ENCODE results near the gene LONP1. TPM values are rescaled to one million over a fixed set of nuclear protein-coding genes. Genes with fewer than 3 reads are reported as not detected.
"Not testable (repeated sequence)": the region's sequence is repeated elsewhere in the genome, so short reads cannot be mapped to it uniquely, and the experiment has no call there.

Gene LONP1
- polyA plus RNA-seq, 1 of the 3 experiments (the other 2 are of a cell fraction), result 111 TPM

DNA sequence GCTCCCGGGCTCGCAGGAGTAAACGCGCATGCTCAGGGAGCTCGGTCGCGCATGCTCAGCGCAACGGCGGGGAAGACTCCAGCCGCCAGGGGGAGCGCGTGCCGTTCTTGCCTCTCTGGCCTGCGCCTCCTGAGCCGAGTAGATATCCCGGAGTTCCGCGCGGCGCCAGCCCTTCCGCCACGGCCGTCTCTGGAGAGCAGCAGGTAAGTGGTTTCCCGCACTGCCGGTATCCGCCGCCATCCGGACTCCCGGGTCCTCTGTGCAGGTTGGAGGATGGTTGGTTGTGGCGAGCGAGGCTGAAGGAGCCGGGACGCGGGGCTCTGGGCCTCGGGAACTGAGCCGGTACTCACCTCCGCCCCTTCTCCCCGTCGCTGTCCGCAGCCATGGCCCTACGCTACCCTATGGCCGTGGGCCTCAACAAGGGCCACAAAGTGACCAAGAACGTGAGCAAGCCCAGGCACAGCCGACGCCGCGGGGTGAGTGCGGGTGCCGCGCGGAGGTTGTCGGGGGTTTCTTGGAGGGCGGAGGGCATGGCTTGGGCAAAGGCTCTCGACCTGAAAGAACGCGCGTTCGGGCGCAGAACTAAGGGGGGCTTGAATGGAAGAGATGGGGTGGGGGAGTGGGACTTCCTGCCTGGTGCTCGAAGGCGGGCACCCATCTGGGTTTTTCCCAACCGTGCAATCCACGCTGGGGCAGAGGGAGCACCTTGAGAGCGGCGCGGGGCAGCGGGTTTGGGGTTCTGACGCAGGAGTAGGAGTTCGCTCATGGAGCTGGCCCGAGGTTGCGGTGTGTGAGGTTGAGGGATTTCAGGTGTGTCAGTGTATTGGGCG is 29.6 kb downstream of the LONP1 start, which contains the start of gene RPL36 (continued):
- TF ChIP-seq CHD2 (IDR thresholded peaks at IDR 0.05; ENCODE audit: low read length, partially characterized antibody), result peak; percentile 69
- TF ChIP-seq TEAD4 (IDR thresholded peaks at IDR 0.05; ENCODE audit: borderline replicate concordance, insufficient read depth), result peak; percentile 33; the same call in 1 of the 2 replicates
- TF ChIP-seq, protein P1, sequence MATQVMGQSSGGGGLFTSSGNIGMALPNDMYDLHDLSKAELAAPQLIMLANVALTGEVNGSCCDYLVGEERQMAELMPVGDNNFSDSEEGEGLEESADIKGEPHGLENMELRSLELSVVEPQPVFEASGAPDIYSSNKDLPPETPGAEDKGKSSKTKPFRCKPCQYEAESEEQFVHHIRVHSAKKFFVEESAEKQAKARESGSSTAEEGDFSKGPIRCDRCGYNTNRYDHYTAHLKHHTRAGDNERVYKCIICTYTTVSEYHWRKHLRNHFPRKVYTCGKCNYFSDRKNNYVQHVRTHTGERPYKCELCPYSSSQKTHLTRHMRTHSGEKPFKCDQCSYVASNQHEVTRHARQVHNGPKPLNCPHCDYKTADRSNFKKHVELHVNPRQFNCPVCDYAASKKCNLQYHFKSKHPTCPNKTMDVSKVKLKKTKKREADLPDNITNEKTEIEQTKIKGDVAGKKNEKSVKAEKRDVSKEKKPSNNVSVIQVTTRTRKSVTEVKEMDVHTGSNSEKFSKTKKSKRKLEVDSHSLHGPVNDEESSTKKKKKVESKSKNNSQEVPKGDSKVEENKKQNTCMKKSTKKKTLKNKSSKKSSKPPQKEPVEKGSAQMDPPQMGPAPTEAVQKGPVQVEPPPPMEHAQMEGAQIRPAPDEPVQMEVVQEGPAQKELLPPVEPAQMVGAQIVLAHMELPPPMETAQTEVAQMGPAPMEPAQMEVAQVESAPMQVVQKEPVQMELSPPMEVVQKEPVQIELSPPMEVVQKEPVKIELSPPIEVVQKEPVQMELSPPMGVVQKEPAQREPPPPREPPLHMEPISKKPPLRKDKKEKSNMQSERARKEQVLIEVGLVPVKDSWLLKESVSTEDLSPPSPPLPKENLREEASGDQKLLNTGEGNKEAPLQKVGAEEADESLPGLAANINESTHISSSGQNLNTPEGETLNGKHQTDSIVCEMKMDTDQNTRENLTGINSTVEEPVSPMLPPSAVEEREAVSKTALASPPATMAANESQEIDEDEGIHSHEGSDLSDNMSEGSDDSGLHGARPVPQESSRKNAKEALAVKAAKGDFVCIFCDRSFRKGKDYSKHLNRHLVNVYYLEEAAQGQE (IDR thresholded peaks at IDR 0.05; ENCODE audit: low read depth, low read length), result peak; percentile 77; the same call in 1 of the 2 replicates
- TF ChIP-seq, protein P2, sequence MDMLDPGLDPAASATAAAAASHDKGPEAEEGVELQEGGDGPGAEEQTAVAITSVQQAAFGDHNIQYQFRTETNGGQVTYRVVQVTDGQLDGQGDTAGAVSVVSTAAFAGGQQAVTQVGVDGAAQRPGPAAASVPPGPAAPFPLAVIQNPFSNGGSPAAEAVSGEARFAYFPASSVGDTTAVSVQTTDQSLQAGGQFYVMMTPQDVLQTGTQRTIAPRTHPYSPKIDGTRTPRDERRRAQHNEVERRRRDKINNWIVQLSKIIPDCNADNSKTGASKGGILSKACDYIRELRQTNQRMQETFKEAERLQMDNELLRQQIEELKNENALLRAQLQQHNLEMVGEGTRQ (IDR thresholded peaks at IDR 0.05; ENCODE audit: borderline replicate concordance, low read depth, low read length), result no peak
- peak; percentile 90; the same call in 1 of the 2 replicates for TF ChIP-seq SIN3A (IDR thresholded peaks at IDR 0.05; ENCODE audit: borderline replicate concordance, low read depth, low read length)
- peak; percentile 99 for TF ChIP-seq TAF1 (IDR thresholded peaks at IDR 0.05; ENCODE audit: borderline replicate concordance, low read depth, low read length)
- TF ChIP-seq, protein P3, sequence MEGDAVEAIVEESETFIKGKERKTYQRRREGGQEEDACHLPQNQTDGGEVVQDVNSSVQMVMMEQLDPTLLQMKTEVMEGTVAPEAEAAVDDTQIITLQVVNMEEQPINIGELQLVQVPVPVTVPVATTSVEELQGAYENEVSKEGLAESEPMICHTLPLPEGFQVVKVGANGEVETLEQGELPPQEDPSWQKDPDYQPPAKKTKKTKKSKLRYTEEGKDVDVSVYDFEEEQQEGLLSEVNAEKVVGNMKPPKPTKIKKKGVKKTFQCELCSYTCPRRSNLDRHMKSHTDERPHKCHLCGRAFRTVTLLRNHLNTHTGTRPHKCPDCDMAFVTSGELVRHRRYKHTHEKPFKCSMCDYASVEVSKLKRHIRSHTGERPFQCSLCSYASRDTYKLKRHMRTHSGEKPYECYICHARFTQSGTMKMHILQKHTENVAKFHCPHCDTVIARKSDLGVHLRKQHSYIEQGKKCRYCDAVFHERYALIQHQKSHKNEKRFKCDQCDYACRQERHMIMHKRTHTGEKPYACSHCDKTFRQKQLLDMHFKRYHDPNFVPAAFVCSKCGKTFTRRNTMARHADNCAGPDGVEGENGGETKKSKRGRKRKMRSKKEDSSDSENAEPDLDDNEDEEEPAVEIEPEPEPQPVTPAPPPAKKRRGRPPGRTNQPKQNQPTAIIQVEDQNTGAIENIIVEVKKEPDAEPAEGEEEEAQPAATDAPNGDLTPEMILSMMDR (IDR thresholded peaks at IDR 0.05), result peak; percentile 79
- no peak for TF ChIP-seq GATA2 (CRISPR knock-in tag; IDR thresholded peaks at IDR 0.05)
- TF ChIP-seq, protein P4, sequence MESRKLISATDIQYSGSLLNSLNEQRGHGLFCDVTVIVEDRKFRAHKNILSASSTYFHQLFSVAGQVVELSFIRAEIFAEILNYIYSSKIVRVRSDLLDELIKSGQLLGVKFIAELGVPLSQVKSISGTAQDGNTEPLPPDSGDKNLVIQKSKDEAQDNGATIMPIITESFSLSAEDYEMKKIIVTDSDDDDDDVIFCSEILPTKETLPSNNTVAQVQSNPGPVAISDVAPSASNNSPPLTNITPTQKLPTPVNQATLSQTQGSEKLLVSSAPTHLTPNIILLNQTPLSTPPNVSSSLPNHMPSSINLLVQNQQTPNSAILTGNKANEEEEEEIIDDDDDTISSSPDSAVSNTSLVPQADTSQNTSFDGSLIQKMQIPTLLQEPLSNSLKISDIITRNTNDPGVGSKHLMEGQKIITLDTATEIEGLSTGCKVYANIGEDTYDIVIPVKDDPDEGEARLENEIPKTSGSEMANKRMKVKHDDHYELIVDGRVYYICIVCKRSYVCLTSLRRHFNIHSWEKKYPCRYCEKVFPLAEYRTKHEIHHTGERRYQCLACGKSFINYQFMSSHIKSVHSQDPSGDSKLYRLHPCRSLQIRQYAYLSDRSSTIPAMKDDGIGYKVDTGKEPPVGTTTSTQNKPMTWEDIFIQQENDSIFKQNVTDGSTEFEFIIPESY (IDR thresholded peaks at IDR 0.05; ENCODE audit: borderline replicate concordance, low read depth), result no peak
- TF ChIP-seq EP300 (IDR thresholded peaks at IDR 0.05; ENCODE audit: borderline replicate concordance in 1 of 2, low read depth in 1 of 2, low read length in 1 of 2), result no peak
- TF ChIP-seq, protein P5, sequence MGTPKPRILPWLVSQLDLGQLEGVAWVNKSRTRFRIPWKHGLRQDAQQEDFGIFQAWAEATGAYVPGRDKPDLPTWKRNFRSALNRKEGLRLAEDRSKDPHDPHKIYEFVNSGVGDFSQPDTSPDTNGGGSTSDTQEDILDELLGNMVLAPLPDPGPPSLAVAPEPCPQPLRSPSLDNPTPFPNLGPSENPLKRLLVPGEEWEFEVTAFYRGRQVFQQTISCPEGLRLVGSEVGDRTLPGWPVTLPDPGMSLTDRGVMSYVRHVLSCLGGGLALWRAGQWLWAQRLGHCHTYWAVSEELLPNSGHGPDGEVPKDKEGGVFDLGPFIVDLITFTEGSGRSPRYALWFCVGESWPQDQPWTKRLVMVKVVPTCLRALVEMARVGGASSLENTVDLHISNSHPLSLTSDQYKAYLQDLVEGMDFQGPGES (IDR thresholded peaks at IDR 0.05; ENCODE audit: low read depth, low read length), result no peak
- TF ChIP-seq RAD21 (IDR thresholded peaks at IDR 0.05; ENCODE audit: low read length), result no peak

DNA sequence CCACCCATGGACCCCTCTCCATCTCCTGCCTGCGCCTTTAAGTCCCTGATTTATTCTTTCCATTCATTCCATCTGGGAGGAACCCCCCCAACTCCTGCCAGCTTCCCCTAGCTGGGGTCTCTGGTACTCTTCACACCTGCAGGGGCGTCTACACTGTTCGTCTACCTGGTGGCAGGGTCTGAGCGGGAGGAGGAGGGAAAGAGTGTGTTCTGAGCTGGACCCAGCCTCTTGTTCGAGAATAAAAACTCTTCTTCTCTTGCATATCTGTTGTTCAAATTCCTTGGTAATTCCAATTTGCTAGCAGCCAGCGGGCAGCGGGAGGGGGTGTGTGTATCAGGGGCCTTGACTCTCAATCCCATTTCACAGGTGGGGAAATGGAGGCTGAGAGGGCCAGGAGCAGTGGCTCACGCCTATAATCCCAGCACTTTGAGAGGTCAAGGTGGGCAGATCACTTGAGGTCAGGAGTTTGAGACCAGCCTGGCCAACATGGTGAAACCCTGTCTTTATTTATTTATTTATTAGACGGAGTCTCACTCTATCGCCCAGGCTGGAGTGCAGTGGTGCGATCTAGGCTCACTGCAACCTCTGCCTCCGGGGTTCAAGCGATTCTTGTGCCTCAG is 31.6 kb downstream of the LONP1 start:
- WGBS (ENCODE audit: low lambda C conversion rate), result 91% methylated on average over 13 of the region's 13 CpGs
- H2AFZ ChIP-seq (ENCODE audit: low read depth); H3K27me3 ChIP-seq (ENCODE audit: insufficient read depth); DNase-seq; H3K9me2 ChIP-seq; H3K9ac ChIP-seq; H3K4me2 ChIP-seq; H3K4me3 ChIP-seq (ENCODE audit: low read depth in 2 of 2, low read length in 1 of 2); H3K9me3 ChIP-seq; H3K27ac ChIP-seq (ENCODE audit: low read depth in 2 of 2, low read length in 1 of 2); POLR2A ChIA-PET: not testable (repeated sequence)
- H3F3A ChIP-seq (replicated peaks; ENCODE audit: insufficient read depth), result peaks cover 41% of the 10 kb centered on the region
- H3K36me3 ChIP-seq (replicated peaks in 1 of 2; ENCODE audit: control insufficient read depth in 1 of 2, insufficient read depth in 2 of 2, low read length in 1 of 2), result peaks cover 4 to 17% of the 10 kb centered on the region in 2 experiments
- peaks cover 0 to 23% of the 10 kb centered on the region in 2 experiments; a peak in 1 of 4 replicates for H3K4me1 ChIP-seq (ENCODE audit: control insufficient read depth in 1 of 2, insufficient read depth in 2 of 2, low read depth in 1 of 2, low read length in 1 of 2)
- CTCF ChIA-PET, result interaction anchor here (0.6 to 3.8 kb wide), 11 partner anchors 9 to 1417 kb away, joined by 3 to 31 read pairs (median 4); partner anchors contain the start of genes CATSPERD and LONP1
- peaks cover 32% of the 10 kb centered on the region for H4K20me1 ChIP-seq (ENCODE audit: insufficient read depth)
- H3K79me2 ChIP-seq (ENCODE audit: insufficient read depth), result peaks cover 33% of the 10 kb centered on the region
